Motor neuron (in vitro differentiated cells): Measurements from ENCODE around the gene CA10. TPM values are rescaled to one million over a fixed set of nuclear protein-coding genes. Genes with fewer than 3 reads are reported as not detected.

Source experiments
- ATAC-seq, 8 experiments: fragments of 200-7000 bp; cut with Tn5 transposase; replicated peaks in 6 of 8; 2 replicates each; pipeline ENCODE4 v1.8.0; 2021; ENCODE audit warnings: mild to moderate bottlenecking in 8 of 8, moderate library complexity in 8 of 8
- H3K27ac ChIP-seq, 2 donors: fragments of 250-450 bp; sonication (Bioruptor Pico); 2 replicates each; pipeline ENCODE4 v1.9.0; 2021; ENCODE audit warnings: antibody characterized with exemption in 2 of 2, mild to moderate bottlenecking in 2 of 2, moderate library complexity in 1 of 2
- H3K4me1 ChIP-seq, 2 donors: fragments of 250-450 bp; sonication (Bioruptor Pico); replicated peaks in 1 of 2; 2 replicates each; pipeline ENCODE4 v1.6.1; 2021; ENCODE audit warnings: antibody characterized with exemption in 2 of 2, mild to moderate bottlenecking in 2 of 2, moderate library complexity in 1 of 2
- H3K4me3 ChIP-seq, 5 donors: fragments of 250-450 bp; sonication (Bioruptor Pico); 2 replicates each; pipeline ENCODE4 v1.9.0; 2021; ENCODE audit warnings: antibody characterized with exemption in 5 of 5, mild to moderate bottlenecking in 5 of 5, moderate library complexity in 4 of 5
- WGBS, 10 experiments: fragments of 450-650 bp; shearing (Covaris generic); methylation state at CpG; one replicate each; pipeline ENCODE4 v1.0.0; 2022; 5-methylcytosine and 5-hydroxymethylcytosine counted together
- in situ Hi-C, 9 experiments: fragments of 400-800 bp; cut with MboI; loops; one replicate each; pipeline ENCODE4 v1.15.0; 2021; ENCODE audit warnings: low sequenced_read_pairs in 9 of 9, low pct_unique_long_range_greater_than_20kb in 2 of 9; ENCODE audit not compliant: unreplicated experiment in 9 of 9
- total RNA-seq, 8 experiments: library from RNA; unstranded; fragments of 300-600 nt; gene quantifications; 2 replicates each; pipeline versions ENCODE4 v1.2.3 to v1.2.4, GENCODE V29; 2022

The CA10 gene
- total RNA-seq, 8 experiments from 2014 or later, result 0.21 to 14.4 (median 1.8) TPM

GRCh38 chr17:51830451-51830850 lies 328.1 kb downstream of the CA10 start:
- WGBS, 10 experiments, result 33 to 100% (median 88%) methylated on average over 1 of the region's 1 CpG; no CpG with 5 or more reads in 6 of the 10 experiments
- Histone ChIP-seq H3K27ac (no peak overlapping the region), H3K4me3 (no peak overlapping the region), H3K4me1 (peaks cover 5 to 10% of the 10 kb centered on the region in 2 donors)
- ATAC-seq, result no peak
- in situ Hi-C loops, result no loop called here

- in situ Hi-C loops, result no loop called here
- H3K27ac ChIP-seq, result no peak overlapping the region
Measured at GRCh38 chr17:51828901-51829300, 329.6 kb downstream of the CA10 start.

DNA sequence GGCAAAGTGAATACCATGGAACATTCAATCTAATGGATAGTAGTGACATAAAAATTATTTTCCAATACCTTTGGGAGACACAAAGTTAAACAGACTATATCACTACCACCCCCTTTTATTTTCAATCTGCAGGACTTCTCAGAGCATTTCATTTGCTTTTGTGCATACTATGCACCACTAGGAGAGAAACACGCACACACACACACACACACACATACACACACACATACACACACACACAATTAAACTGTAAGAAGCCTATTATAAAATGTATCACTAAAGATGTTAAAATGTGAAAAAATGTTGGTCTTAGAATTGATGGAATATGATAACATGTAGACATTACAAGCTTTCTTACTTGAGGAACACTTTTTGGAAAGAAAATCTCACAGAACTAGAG lies 331.4 kb downstream of the CA10 start:
- no peak for ATAC-seq
- Histone ChIP-seq H3K4me1 (peaks cover 5 to 10% of the 10 kb centered on the region in 2 donors), H3K27ac (no peak overlapping the region), H3K4me3 (no peak overlapping the region)
- no CpG with 5 or more reads among the region's 1 CpG for WGBS, 10 experiments
- in situ Hi-C loops, result no loop called here

More at GRCh38 chr17:51828901-51829300, 329.6 kb downstream of the CA10 start:
- H3K4me1 ChIP-seq, result peaks cover 5 to 10% of the 10 kb centered on the region in 2 donors
- ATAC-seq, result peak in 2 of 8 experiments; percentile 34 to 57
- 0 to 100% (median 42%) methylated on average over 1 to 2 of the region's 2 CpGs; no CpG with 5 or more reads in 1 of the 10 experiments for WGBS, 10 experiments
- H3K4me3 ChIP-seq, result no peak overlapping the region

GRCh38 chr17:51820766-51821165 lies 337.7 kb downstream of the CA10 start:
- in situ Hi-C loops, result no loop called here
- ATAC-seq, result no peak
- 0 to 60% (median 18%) methylated on average over 1 of the region's 1 CpG; no CpG with 5 or more reads in 7 of the 10 experiments for WGBS, 10 experiments
- no peaks in the 10 kb centered on the region for H3K4me1 ChIP-seq
- no peak overlapping the region for H3K4me3 ChIP-seq
- no peak overlapping the region for H3K27ac ChIP-seq

GRCh38 chr17:51820252-51820651 lies 338.3 kb downstream of the CA10 start:
- no peak for ATAC-seq
- Histone ChIP-seq H3K27ac (no peak overlapping the region), H3K4me3 (no peak overlapping the region), H3K4me1 (no peaks in the 10 kb centered on the region)
- in situ Hi-C loops, result no loop called here
- 67 to 100% (median 82%) methylated on average over 1 to 2 of the region's 6 CpGs; no CpG with 5 or more reads in 5 of the 10 experiments for WGBS, 10 experiments

- 8 to 70% (median 50%) methylated on average over 1 to 4 of the region's 6 CpGs; no CpG with 5 or more reads in 1 of the 10 experiments for WGBS, 10 experiments
- in situ Hi-C loops, result no loop called here
- Histone ChIP-seq H3K4me1 (no peaks in the 10 kb centered on the region), H3K4me3 (no peak overlapping the region), H3K27ac (no peak overlapping the region)
- no peak for ATAC-seq
Measured at GRCh38 chr17:51819341-51820219, 338.9 kb downstream of the CA10 start.

DNA sequence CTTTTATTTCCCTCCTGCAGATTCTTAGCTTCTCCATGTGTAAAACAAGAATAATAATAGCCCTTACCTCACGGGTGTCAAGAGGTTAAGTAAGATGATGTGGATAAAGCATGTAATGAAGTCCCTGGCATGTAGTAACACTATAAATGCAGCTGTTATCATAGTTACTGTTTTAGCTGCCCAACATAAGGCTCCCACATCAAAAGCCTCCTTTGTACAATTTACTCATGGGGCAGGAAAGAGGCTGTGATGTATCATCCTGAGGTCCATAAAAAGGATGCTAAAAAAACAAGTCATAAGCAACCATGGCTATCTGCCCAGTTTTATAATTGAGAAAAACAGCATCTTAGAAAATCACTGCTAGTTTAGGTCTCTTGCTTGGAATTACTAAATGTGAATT lies 339.7 kb downstream of the CA10 start:
- no peak overlapping the region for H3K4me3 ChIP-seq
- WGBS, 10 experiments, result 0 to 100% (median 60%) methylated on average over 1 of the region's 1 CpG; no CpG with 5 or more reads in 1 of the 10 experiments
- no peak for ATAC-seq
- no peak overlapping the region for H3K27ac ChIP-seq
- H3K4me1 ChIP-seq, result no peaks in the 10 kb centered on the region
- in situ Hi-C loops, result no loop called here

DNA sequence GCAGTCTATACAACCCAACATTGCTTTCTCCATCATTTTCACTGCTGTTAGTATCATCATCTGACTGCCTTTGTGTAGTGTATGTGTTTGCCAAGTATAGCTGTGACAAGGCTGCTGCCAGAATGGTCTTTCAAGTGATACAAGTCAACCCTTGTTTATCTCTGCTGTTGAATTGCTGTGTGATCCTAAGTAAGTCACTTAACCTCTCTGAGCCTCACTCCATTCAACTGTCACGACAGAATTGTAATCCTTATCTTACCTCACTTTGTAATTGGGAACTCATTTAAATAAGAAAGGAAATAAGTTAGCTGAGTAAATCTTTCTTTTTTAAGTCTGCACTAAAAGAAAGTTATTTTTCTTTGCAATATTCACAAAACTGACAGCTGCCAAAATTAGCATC lies 340.6 kb downstream of the CA10 start:
- in situ Hi-C loops, result no loop called here
- WGBS, 10 experiments, result 9 to 83% (median 57%) methylated on average over 1 of the region's 1 CpG; no CpG with 5 or more reads in 1 of the 10 experiments
- no peak for ATAC-seq
- no peak overlapping the region for H3K27ac ChIP-seq
- H3K4me1 ChIP-seq, result no peaks in the 10 kb centered on the region
- no peak overlapping the region for H3K4me3 ChIP-seq

DNA sequence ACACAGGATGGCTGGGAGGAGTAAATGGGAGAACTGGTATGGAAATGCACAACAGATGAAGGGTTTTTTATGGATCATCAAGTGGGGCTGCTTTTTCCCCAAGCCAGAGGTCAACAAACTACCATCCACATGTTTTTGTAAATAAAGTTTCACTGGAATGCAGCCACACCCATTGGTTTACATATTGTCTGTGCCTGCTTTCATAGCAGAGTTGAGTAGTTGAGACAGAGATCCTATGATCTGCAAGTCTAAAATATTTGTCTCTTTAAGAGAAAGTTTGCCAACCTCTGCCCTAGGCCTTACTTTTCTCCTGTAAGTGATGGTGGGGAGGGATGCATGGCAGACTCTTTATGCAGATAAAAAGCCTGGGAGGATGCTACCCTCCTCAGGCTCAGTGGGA lies 341.4 kb downstream of the CA10 start:
- in situ Hi-C loops, result no loop called here
- Histone ChIP-seq H3K27ac (no peak overlapping the region), H3K4me3 (no peak overlapping the region), H3K4me1 (no peaks in the 10 kb centered on the region)
- ATAC-seq, result peak in 3 of 8 experiments; percentile 91 to 95 (median 94)

DNA sequence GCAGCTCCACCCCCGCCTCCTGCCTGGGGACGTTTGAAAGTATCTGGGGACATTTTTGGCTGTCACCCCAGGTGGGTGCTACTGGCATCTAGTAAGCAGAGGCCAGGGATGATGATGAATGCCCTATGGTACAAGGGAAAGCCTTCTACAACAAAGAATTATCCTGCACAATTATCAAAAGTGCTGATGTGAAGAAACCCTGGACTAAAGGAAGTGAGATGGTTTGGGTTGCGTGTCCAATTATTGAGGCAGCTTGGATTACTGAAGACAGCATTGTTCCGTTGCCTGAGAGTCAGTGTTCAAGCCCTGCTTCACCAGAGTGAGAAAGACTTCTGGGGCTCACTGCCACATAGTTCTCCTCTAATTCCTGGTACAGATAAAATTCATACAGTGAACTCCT lies 343.4 kb downstream of the CA10 start:
- in situ Hi-C loops, result no loop called here
- 20 to 100% (median 70%) methylated on average over 1 to 2 of the region's 4 CpGs; no CpG with 5 or more reads in 4 of the 10 experiments for WGBS, 10 experiments

DNA sequence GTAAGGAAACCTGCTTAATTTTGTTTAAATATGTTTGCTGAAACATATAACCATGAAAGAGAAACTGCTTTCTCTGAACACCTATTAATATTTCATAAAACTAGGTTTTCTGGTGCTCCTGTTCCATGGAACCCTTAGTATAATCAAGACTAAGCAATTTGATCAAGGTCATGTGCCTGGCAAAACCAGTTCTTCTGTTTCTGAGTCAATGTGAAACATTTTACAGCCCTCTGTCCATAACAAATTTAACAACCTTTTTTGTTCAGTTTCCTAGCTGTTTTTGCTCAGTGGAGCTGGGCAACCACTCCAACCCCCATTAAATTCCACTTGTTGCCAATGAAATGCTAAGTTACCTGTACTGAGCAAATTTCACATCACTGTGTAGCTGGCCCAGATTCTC lies 344.0 kb downstream of the CA10 start:
- Histone ChIP-seq H3K4me3 (no peak overlapping the region), H3K27ac (no peak overlapping the region), H3K4me1 (no peaks in the 10 kb centered on the region)
- in situ Hi-C loops, result no loop called here
- ATAC-seq, result no peak

More for the DNA sequence above, 343.4 kb downstream of the CA10 start:
- no peaks in the 10 kb centered on the region for H3K4me1 ChIP-seq
- H3K4me3 ChIP-seq, result no peak overlapping the region
- ATAC-seq, result no peak
- H3K27ac ChIP-seq, result no peak overlapping the region

DNA sequence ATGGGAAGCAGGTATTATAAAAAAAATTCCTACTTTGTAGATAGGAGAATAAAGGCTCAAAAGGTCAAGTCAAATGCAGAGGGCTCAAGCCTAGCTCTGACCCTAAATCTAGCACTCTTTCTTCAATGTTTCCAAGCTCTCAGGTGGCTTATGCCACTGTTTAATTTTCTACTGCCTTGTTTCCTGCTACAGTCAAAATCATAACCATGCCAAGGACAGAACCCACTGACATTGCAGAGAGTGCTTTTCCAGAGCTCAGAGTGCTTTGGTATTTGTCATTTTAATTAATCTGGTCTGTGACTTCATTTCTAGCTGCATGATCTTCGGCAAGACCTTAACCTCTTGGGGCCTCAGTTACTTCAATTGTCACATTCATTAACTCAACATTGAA lies 344.7 kb downstream of the CA10 start:
- in situ Hi-C loops, result no loop called here
- no peak overlapping the region for H3K4me3 ChIP-seq
- 20 to 86% (median 50%) methylated on average over 1 of the region's 1 CpG; no CpG with 5 or more reads in 1 of the 10 experiments for WGBS, 10 experiments
- ATAC-seq, result no peak
- no peaks in the 10 kb centered on the region for H3K4me1 ChIP-seq
- H3K27ac ChIP-seq, result no peak overlapping the region

- in situ Hi-C loops, result no loop called here
- no peak overlapping the region for H3K4me3 ChIP-seq
- no peak overlapping the region for H3K27ac ChIP-seq
- ATAC-seq, result no peak
- WGBS, 10 experiments, result 0 to 90% (median 67%) methylated on average over 1 to 8 of the region's 8 CpGs; no CpG with 5 or more reads in 1 of the 10 experiments
- H3K4me1 ChIP-seq, result no peaks in the 10 kb centered on the region
Measured at GRCh38 chr17:51813140-51813783, 345.3 kb downstream of the CA10 start.
